Stomach (tissue), 9 donors: Measurements from ENCODE around the gene SLC35E2B. TPM values are rescaled to one million over a fixed set of nuclear protein-coding genes. Genes with fewer than 3 reads are reported as not detected.
A peak's percentile ranks its signal among the peaks of the same experiment; 100 is the strongest.
"Not testable (repeated sequence)": the region's sequence is repeated elsewhere in the genome, so short reads cannot be mapped to it uniquely, and the experiment has no call there.

Experiments
- DNase-seq, 2 donors: peaks; one replicate each; pipeline versions ENCODE4 v3.0.0 to v3.0.0-alpha.2; 2013 to 2019
- H3K27ac ChIP-seq, 5 donors: fragments of 200-600 bp in 4 of 5; sonication (generic) in 4 of 5; one replicate each; pipeline ENCODE4 v1.5.1; 2013 to 2019; ENCODE audit warnings: mild to moderate bottlenecking in 1 of 5, moderate library complexity in 1 of 5
- H3K27me3 ChIP-seq, 3 donors: fragments of 200-600 bp; sonication (generic); one replicate each; pipeline ENCODE4 v1.5.1; 2017 to 2019; ENCODE audit warnings: mixed run types in 1 of 3
- H3K36me3 ChIP-seq, 4 donors: fragments of 200-600 bp; sonication (generic); 1 replicate in 3 of 4; 2 replicates in 1 of 4; pipeline ENCODE4 v1.5.1; 2016 to 2019
- H3K4me1 ChIP-seq, 4 donors: fragments of 200-600 bp; sonication (generic); one replicate each; pipeline ENCODE4 v1.5.1; 2016 to 2019
- H3K4me3 ChIP-seq, 4 donors: fragments of 200-600 bp; sonication (generic) in 3 of 4; one replicate each; pipeline ENCODE4 v1.5.1; 2016 to 2019; ENCODE audit warnings: mild to moderate bottlenecking in 1 of 4
- H3K9me3 ChIP-seq, 4 donors: fragments of 200-600 bp; sonication (generic); one replicate each; pipeline ENCODE4 v1.5.1; 2016 to 2019
- CTCF ChIP-seq, 7 experiments: fragments of 450-650 bp in 4 of 7; fragments of 200-600 bp in 3 of 7; sonication (generic) in 3 of 7; IDR thresholded peaks; one replicate each; pipeline ENCODE4 v1.5.1; 2016 to 2019; ENCODE audit warnings: antibody characterized with exemption in 7 of 7, control low read depth in 2 of 7, mild to moderate bottlenecking in 1 of 7
- POLR2AphosphoS5 ChIP-seq, 3 donors: sonication (generic); formaldehyde crosslinking; IDR thresholded peaks; one replicate each; pipeline ENCODE4 v1.6.1; 2016; ENCODE audit warnings: antibody characterized with exemption in 3 of 3
- WGBS, 5 donors: extraction: QIAGEN DNeasy Blood & Tissue Kit in 3 of 5; methylation state at CpG; one replicate each; pipeline versions ENCODE4 v1.1.5 to v1.1.7; 2013 to 2018; 5-methylcytosine and 5-hydroxymethylcytosine counted together
- intact Hi-C: fragments of 100-400 bp; cut with DNase I; formaldehyde crosslinking; loops from one replicate; pipeline ENCODE4 v1.15.1; 2023; ENCODE audit warnings: low total_unique reads
- polyA plus RNA-seq, 3 donors: library from polyadenylated mRNA; stranded (reverse); fragments of 200-250 nt; gene quantifications; one replicate each; pipeline ENCODE4 v1.2.3, GENCODE V29; 2013
- total RNA-seq, 5 donors: library from RNA; depleted of rRNA; stranded (reverse); fragments of >200 nt; gene quantifications; one replicate each; pipeline versions ENCODE4 v1.1.0 to v1.2.3, GENCODE V29; 2014 to 2016
- donor health status: healthy with polysubstance abuse.
- donor health status: Bipolar disorder and iron deficiency.
- donor health status: healthy.

Gene SLC35E2B
- total and polyA plus RNA-seq, 8 donors: 11.2 to 105 (median 21.3) TPM

GRCh38 chr1:1662830-1663560 lies 29.6 kb downstream of the SLC35E2B start:
- H3K27me3 ChIP-seq, H3K4me3 ChIP-seq, H3K9me3 ChIP-seq, DNase-seq, intact Hi-C loops: not testable (repeated sequence)
- Histone ChIP-seq H3K4me1 (peaks cover 0 to 19% (median 5%) of the 10 kb centered on the region in 4 donors), H3K27ac (peak overlapping the region in 4 of 5 donors; percentile 24 to 65 (median 56)), H3K36me3 (peaks cover 18 to 48% (median 40%) of the 10 kb centered on the region in 4 donors)
- WGBS, 5 donors: 59 to 69% (median 63%) methylated on average over 10 to 15 of the region's 15 CpGs

GRCh38 chr1:1662392-1662791 lies 30.2 kb downstream of the SLC35E2B start:
- intact Hi-C loops, H3K4me3 ChIP-seq, H3K27me3 ChIP-seq, H3K9me3 ChIP-seq, DNase-seq: not testable (repeated sequence)
- Histone ChIP-seq H3K27ac (peak overlapping the region in 3 of 5 donors; percentile 56 to 65 (median 57)), H3K36me3 (peaks cover 18 to 42% (median 35%) of the 10 kb centered on the region in 4 donors), H3K4me1 (peaks cover 0 to 23% (median 8%) of the 10 kb centered on the region in 4 donors)
- 46 to 84% (median 68%) methylated on average over 3 to 9 of the region's 9 CpGs for WGBS, 5 donors

- Histone ChIP-seq H3K36me3 (peaks cover 19 to 42% (median 39%) of the 10 kb centered on the region in 4 donors), H3K4me3 (peak within 1 kb of the TSS; percentile 63 to 68 (median 66)), H3K4me1 (peaks cover 0 to 43% (median 25%) of the 10 kb centered on the region in 4 donors), H3K27ac (peak within 1 kb of the TSS; percentile 90 to 100 (median 99))
- intact Hi-C loops, H3K9me3 ChIP-seq, H3K27me3 ChIP-seq: not testable (repeated sequence)
- peak; percentile 92 to 99 for DNase-seq
- TF ChIP-seq POLR2AphosphoS5 (IDR thresholded peaks at IDR 0.05) (peak in 2 of 3 donors; percentile 81 to 84), CTCF (IDR thresholded peaks at IDR 0.05) (peak in 2 of 7 experiments; percentile 10)
- WGBS, 5 donors: 0 to 1% (median 0%) methylated on average over 24 to 65 of the region's 96 CpGs
Observed at GRCh38 chr1:1658583-1659549, 33.7 kb downstream of the SLC35E2B start, which contains the start of gene CDK11B. Gene CDK11B, minus strand, starts transcription at chr1:1659004. Its CDS starts 1,519 bp downstream, at chr1:1657485.

GRCh38 chr1:1648265-1648664 lies 44.3 kb downstream of the SLC35E2B start:
- H3K4me3 ChIP-seq, H3K27me3 ChIP-seq, H3K27ac ChIP-seq, intact Hi-C loops, H3K9me3 ChIP-seq, H3K4me1 ChIP-seq: not testable (repeated sequence)
- 63 to 94% (median 89%) methylated on average over 11 of the region's 11 CpGs for WGBS, 5 donors
- H3K36me3 ChIP-seq: peaks cover 57 to 88% (median 75%) of the 10 kb centered on the region in 4 donors
- peak in 1 of 2 donors; percentile 42 for DNase-seq

- H3K36me3 ChIP-seq: peaks cover 51 to 83% (median 69%) of the 10 kb centered on the region in 4 donors
- H3K9me3 ChIP-seq, H3K27me3 ChIP-seq, intact Hi-C loops, H3K4me3 ChIP-seq, H3K4me1 ChIP-seq, H3K27ac ChIP-seq: not testable (repeated sequence)
- DNase-seq: peak in 1 of 2 donors; percentile 18
- WGBS, 5 donors: 88 to 93% (median 91%) methylated on average over 17 of the region's 17 CpGs
Observed at GRCh38 chr1:1647567-1648241, 44.9 kb downstream of the SLC35E2B start.

GRCh38 chr1:1646326-1646725 lies 46.3 kb downstream of the SLC35E2B start:
- H3K9me3 ChIP-seq, H3K27ac ChIP-seq, H3K4me3 ChIP-seq, H3K27me3 ChIP-seq, intact Hi-C loops, H3K4me1 ChIP-seq, DNase-seq: not testable (repeated sequence)
- H3K36me3 ChIP-seq: peaks cover 39 to 74% (median 58%) of the 10 kb centered on the region in 4 donors
- WGBS, 5 donors: 84 to 93% (median 89%) methylated on average over 3 to 5 of the region's 5 CpGs

- H3K4me1 ChIP-seq, H3K9me3 ChIP-seq, H3K4me3 ChIP-seq, DNase-seq, H3K27me3 ChIP-seq, H3K27ac ChIP-seq, intact Hi-C loops: not testable (repeated sequence)
- 94 to 97% (median 94%) methylated on average over 20 to 32 of the region's 38 CpGs for WGBS, 5 donors
- peaks cover 19 to 69% (median 44%) of the 10 kb centered on the region in 4 donors for H3K36me3 ChIP-seq
Observed at GRCh38 chr1:1640711-1641461, 51.7 kb downstream of the SLC35E2B start.

- WGBS, 5 donors: 84 to 98% (median 93%) methylated on average over 7 to 13 of the region's 25 CpGs; no CpG with 5 or more reads in 1 of the 5 donors
- H3K27ac ChIP-seq, DNase-seq, intact Hi-C loops, H3K9me3 ChIP-seq, H3K4me1 ChIP-seq, H3K4me3 ChIP-seq, H3K27me3 ChIP-seq: not testable (repeated sequence)
- peaks cover 15 to 64% (median 41%) of the 10 kb centered on the region in 4 donors for H3K36me3 ChIP-seq
Observed at GRCh38 chr1:1640081-1640480, 52.5 kb downstream of the SLC35E2B start.

GRCh38 chr1:1639368-1639767 lies 53.2 kb downstream of the SLC35E2B start:
- WGBS, 5 donors: 94 to 100% (median 97%) methylated on average over 12 to 16 of the region's 16 CpGs
- H3K27ac ChIP-seq, intact Hi-C loops, H3K9me3 ChIP-seq, H3K4me1 ChIP-seq, H3K27me3 ChIP-seq, H3K4me3 ChIP-seq: not testable (repeated sequence)
- H3K36me3 ChIP-seq: peaks cover 15 to 57% (median 41%) of the 10 kb centered on the region in 4 donors
- peak in 1 of 2 donors; percentile 9 for DNase-seq
